Activated T-cell treated with anti-CD3 and anti-CD28 coated beads, Interleukin-2, amount 50 U/mL, for 24 hours (primary cell): ENCODE measurements around the gene LRMDA.

Experiments
- DNase-seq: peaks from one replicate; pipeline ENCODE4 v3.0.0-alpha.2; 2020
- H3K27ac Mint-ChIP-seq: 2 replicates; pipeline ENCODE4 v1.8.0; 2020; ENCODE audit warnings: mild to moderate bottlenecking, mixed read lengths
- H3K27me3 Mint-ChIP-seq: 2 replicates; pipeline ENCODE4 v1.8.0; 2020; ENCODE audit warnings: mixed read lengths
- H3K36me3 Mint-ChIP-seq: 2 replicates; pipeline ENCODE4 v1.8.0; 2020; ENCODE audit warnings: low read depth, mixed read lengths
- H3K4me1 Mint-ChIP-seq: 2 replicates; pipeline ENCODE4 v1.8.0; 2020; ENCODE audit warnings: low read depth, mixed read lengths
- H3K4me3 Mint-ChIP-seq: 2 replicates; pipeline ENCODE4 v1.8.0; 2020; ENCODE audit warnings: mild to moderate bottlenecking, moderate library complexity, mixed read lengths
- H3K9me3 Mint-ChIP-seq: 2 replicates; pipeline ENCODE4 v1.8.0; 2020; ENCODE audit warnings: mixed read lengths

The LRMDA gene

GRCh38 chr10:76010703-76011102, 579.3 kb downstream of the LRMDA start:
- Mint-ChIP-seq H3K4me3 (no peak overlapping the region), H3K27me3 (peaks cover 5% of the 10 kb centered on the region), H3K27ac (no peak overlapping the region), H3K36me3 (no peaks in the 10 kb centered on the region), H3K9me3 (no peaks in the 10 kb centered on the region), H3K4me1 (no peaks in the 10 kb centered on the region)
- DNase-seq: no peak

- no peak overlapping the region for H3K4me3 Mint-ChIP-seq
- H3K36me3 Mint-ChIP-seq: no peaks in the 10 kb centered on the region
- no peak for DNase-seq
- H3K4me1 Mint-ChIP-seq: no peaks in the 10 kb centered on the region
- H3K27ac Mint-ChIP-seq: no peak overlapping the region
- H3K9me3 Mint-ChIP-seq: no peaks in the 10 kb centered on the region
- H3K27me3 Mint-ChIP-seq: peaks cover 5% of the 10 kb centered on the region
Observed at GRCh38 chr10:76012716-76013327, 581.4 kb downstream of the LRMDA start.

GRCh38 chr10:76015245-76015644, 583.8 kb downstream of the LRMDA start:
- H3K27me3 Mint-ChIP-seq: peaks cover 5% of the 10 kb centered on the region
- no peak for DNase-seq
- no peak overlapping the region for H3K27ac Mint-ChIP-seq
- H3K4me1 Mint-ChIP-seq: no peaks in the 10 kb centered on the region
- H3K9me3 Mint-ChIP-seq: no peaks in the 10 kb centered on the region
- no peaks in the 10 kb centered on the region for H3K36me3 Mint-ChIP-seq
- no peak overlapping the region for H3K4me3 Mint-ChIP-seq

DNA sequence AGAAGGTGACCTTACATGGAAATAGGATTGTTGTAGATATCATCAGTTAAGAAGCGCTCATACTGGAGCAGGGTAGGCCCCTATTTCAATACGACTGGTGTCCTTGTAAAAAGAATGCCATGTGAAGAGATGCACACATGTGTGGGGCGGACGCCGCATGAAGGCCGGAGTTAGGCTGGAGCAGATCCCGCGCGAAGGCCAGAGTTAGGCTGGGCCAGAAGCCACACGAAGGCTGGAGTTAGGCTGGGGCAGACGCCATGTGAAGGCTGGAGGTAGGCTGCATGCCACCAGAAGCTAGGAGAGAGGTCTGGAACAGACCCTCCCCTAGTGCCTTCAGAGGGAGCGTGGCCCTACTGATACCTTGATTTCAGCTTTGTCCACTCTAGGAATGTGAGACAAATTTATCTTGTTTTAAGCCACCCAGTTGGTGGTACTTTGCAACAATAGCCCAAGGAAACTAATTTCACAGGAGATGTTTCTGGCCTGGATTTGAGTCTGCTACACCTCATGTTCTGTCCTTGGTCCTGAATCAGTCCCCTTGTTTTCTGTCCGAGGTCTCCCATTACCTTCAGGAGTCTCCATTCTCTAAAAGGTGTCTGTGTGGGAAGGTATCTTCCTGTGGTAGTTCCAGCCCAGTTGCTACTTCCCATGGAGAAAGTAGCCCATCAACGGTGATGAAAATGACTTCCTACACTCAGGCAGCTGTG, 585.8 kb downstream of the LRMDA start:
- Mint-ChIP-seq H3K9me3 (no peaks in the 10 kb centered on the region), H3K27ac (no peak overlapping the region), H3K4me1 (no peaks in the 10 kb centered on the region), H3K27me3 (no peaks in the 10 kb centered on the region), H3K36me3 (no peaks in the 10 kb centered on the region), H3K4me3 (no peak overlapping the region)
- DNase-seq: no peak

DNA sequence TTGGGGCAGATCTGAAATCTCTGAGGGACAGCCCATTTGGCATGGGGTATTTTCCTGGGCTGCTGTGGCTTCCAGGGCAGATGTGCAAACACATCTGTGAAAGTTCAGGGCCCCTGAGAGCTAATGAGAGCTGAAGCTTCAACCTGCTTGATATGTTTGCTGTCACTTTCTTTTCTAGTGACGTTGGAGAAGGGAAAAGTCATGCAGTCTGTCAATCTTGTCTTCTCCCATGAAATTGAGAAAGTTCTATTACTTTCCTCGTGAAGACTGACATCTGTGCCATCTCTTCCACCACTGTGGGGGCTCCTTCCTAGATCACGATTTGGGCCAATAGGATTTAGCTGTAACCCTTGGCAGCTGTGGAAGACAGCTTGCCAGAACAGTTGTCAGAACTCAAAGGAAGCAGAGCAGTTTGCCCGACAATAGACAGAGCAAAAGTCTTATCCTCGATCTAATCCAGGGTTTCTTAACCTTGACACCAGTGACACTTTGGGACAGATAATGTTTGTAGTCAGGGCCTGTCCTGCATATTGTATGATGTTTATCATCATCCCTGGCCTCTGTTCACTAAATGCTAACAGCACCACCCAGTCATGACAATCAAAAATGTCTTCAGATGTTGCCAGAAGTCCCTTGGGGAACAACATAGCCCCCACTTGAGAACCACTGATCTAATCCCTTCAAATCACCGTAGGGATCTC, 586.5 kb downstream of the LRMDA start:
- no peaks in the 10 kb centered on the region for H3K9me3 Mint-ChIP-seq
- H3K27ac Mint-ChIP-seq: no peak overlapping the region
- no peak overlapping the region for H3K4me3 Mint-ChIP-seq
- no peaks in the 10 kb centered on the region for H3K36me3 Mint-ChIP-seq
- no peaks in the 10 kb centered on the region for H3K4me1 Mint-ChIP-seq
- H3K27me3 Mint-ChIP-seq: no peaks in the 10 kb centered on the region
- DNase-seq: no peak

- no peaks in the 10 kb centered on the region for H3K27me3 Mint-ChIP-seq
- H3K4me3 Mint-ChIP-seq: no peak overlapping the region
- no peak overlapping the region for H3K27ac Mint-ChIP-seq
- DNase-seq: no peak
- H3K4me1 Mint-ChIP-seq: no peaks in the 10 kb centered on the region
- no peaks in the 10 kb centered on the region for H3K36me3 Mint-ChIP-seq
- H3K9me3 Mint-ChIP-seq: no peaks in the 10 kb centered on the region
Observed at GRCh38 chr10:76020630-76021029, 589.2 kb downstream of the LRMDA start.

GRCh38 chr10:76021398-76021797, 590.0 kb downstream of the LRMDA start:
- DNase-seq: no peak
- H3K9me3 Mint-ChIP-seq: no peaks in the 10 kb centered on the region
- no peak overlapping the region for H3K27ac Mint-ChIP-seq
- no peaks in the 10 kb centered on the region for H3K4me1 Mint-ChIP-seq
- no peaks in the 10 kb centered on the region for H3K36me3 Mint-ChIP-seq
- no peak overlapping the region for H3K4me3 Mint-ChIP-seq
- no peaks in the 10 kb centered on the region for H3K27me3 Mint-ChIP-seq

GRCh38 chr10:76022366-76022765, 590.9 kb downstream of the LRMDA start:
- no peaks in the 10 kb centered on the region for H3K4me1 Mint-ChIP-seq
- H3K36me3 Mint-ChIP-seq: no peaks in the 10 kb centered on the region
- no peak overlapping the region for H3K4me3 Mint-ChIP-seq
- no peaks in the 10 kb centered on the region for H3K9me3 Mint-ChIP-seq
- H3K27me3 Mint-ChIP-seq: no peaks in the 10 kb centered on the region
- H3K27ac Mint-ChIP-seq: no peak overlapping the region
- no peak for DNase-seq

- Mint-ChIP-seq H3K27me3 (no peaks in the 10 kb centered on the region), H3K9me3 (no peaks in the 10 kb centered on the region), H3K4me1 (no peaks in the 10 kb centered on the region), H3K27ac (no peak overlapping the region), H3K36me3 (no peaks in the 10 kb centered on the region), H3K4me3 (no peak overlapping the region)
- no peak for DNase-seq
Observed at GRCh38 chr10:76023007-76023406, 591.6 kb downstream of the LRMDA start.

DNA sequence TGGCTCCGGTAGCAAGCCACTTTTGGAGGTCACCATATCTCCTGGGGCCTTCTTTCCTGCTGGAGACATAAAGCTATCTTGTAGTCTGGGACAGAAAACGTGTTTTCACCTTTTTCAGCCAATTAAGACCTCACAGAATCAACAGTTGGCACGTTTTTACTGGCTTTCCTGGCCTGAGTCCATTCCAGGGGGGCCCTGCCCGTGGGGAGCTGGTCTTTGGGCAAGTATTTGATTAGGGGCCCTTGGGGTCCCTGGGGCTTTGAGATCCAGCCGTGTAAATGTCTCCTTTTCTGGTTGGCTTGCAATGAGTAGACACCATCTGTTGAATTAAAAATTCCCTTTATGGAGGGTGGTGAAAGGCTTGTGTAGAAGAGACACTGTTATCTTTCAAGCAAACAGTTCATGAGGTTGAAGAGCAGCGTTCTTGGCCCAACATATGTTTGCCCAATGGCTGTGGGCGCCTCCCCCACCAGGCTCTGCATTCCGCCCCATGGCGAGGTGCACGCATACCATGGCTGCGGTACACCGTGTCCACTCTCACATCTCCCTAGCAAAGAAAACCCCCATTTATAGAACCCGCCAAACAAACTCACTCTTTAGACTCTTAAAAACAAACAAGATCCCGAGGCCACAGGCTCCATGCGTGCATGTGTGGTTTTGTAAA, 593.2 kb downstream of the LRMDA start:
- no peak overlapping the region for H3K27ac Mint-ChIP-seq
- H3K9me3 Mint-ChIP-seq: no peaks in the 10 kb centered on the region
- H3K27me3 Mint-ChIP-seq: no peaks in the 10 kb centered on the region
- DNase-seq: no peak
- H3K36me3 Mint-ChIP-seq: no peaks in the 10 kb centered on the region
- H3K4me1 Mint-ChIP-seq: no peaks in the 10 kb centered on the region
- H3K4me3 Mint-ChIP-seq: no peak overlapping the region

- Mint-ChIP-seq H3K27me3 (no peaks in the 10 kb centered on the region), H3K36me3 (no peaks in the 10 kb centered on the region), H3K4me3 (no peak overlapping the region), H3K4me1 (no peaks in the 10 kb centered on the region), H3K27ac (no peak overlapping the region), H3K9me3 (no peaks in the 10 kb centered on the region)
- no peak for DNase-seq
Observed at GRCh38 chr10:76025124-76025477, 593.7 kb downstream of the LRMDA start.

DNA sequence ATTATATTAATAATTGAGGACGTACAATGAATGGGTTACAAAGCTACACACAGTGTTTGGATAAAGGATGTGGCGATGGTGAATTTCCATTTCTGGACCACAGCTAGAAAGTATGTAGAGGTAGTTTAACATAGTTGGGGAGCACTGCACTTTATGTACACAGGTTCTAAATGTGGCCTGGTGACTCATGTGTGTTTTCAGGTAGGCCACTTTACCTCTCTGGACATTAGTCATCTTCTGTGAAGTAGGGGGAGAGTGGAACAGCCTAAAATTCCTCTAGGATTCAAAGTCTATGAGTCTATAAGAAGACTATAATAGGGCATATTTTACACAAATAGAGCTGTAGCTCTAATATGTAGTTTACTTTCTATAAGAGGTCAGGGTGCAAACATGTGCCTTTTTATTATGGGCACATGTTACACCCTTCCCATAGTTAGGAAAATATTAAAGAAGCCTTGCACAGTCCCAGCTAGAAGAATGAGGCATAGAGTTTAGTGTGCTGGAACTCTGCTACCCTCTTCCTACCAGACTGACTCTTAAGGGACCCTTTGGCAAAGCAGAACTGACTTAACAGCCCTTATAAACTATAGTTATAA, 594.9 kb downstream of the LRMDA start:
- DNase-seq: no peak
- Mint-ChIP-seq H3K27ac (no peak overlapping the region), H3K27me3 (no peaks in the 10 kb centered on the region), H3K36me3 (no peaks in the 10 kb centered on the region), H3K9me3 (no peaks in the 10 kb centered on the region), H3K4me3 (no peak overlapping the region), H3K4me1 (no peaks in the 10 kb centered on the region)

DNA sequence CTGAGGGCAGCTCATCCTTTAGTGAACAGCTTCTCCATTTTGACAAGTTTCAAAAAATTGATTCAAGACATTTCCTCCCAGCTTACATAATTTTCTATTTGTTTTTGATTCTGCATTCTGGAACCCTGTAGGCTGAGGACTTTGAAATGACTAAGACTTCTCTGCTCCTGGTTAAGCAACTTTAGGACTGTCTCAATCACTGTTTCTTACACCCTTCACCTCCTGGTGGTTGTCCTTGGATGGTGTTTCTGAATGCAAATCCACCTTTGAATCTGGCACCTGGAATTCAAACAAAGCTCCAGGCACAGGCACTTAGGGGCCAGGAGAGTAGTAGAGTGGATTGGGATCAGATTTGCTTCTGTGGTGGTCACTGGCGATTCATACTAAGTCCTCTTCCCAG, 595.5 kb downstream of the LRMDA start:
- Mint-ChIP-seq H3K4me3 (no peak overlapping the region), H3K9me3 (no peaks in the 10 kb centered on the region), H3K27ac (no peak overlapping the region)

DNA sequence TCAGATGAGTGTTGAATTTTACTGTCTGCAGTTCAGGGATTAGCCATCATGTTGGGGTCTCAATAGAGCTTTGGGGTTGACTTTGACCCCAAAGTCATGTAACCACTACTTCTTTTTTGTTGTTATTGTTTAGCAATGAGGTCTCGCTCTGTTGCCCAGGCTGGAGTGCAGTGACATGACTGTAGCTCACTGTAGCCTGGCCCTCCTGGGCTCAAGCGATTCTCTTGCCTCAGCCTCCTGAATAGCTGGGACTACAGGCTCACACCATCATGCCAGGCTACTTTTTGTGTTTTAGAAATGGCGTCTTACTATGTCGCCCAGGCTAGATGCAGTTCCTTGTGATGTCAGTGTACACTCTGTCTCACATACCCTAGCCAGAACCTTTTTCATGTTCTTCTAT, 598.4 kb downstream of the LRMDA start:
- Mint-ChIP-seq H3K9me3 (no peaks in the 10 kb centered on the region), H3K4me1 (no peaks in the 10 kb centered on the region), H3K27ac (no peak overlapping the region), H3K4me3 (no peak overlapping the region), H3K27me3 (peaks cover 17% of the 10 kb centered on the region), H3K36me3 (no peaks in the 10 kb centered on the region)
- DNase-seq: no peak

More for the DNA sequence above, 595.5 kb downstream of the LRMDA start:
- no peak for DNase-seq
- Mint-ChIP-seq H3K36me3 (no peaks in the 10 kb centered on the region), H3K4me1 (no peaks in the 10 kb centered on the region), H3K27me3 (no peaks in the 10 kb centered on the region)
